ENCODE measurements around the gene LGALS12. TPM values are rescaled to one million over a fixed set of nuclear protein-coding genes. Genes with fewer than 3 reads are reported as not detected.
"Not testable (repeated sequence)": the region's sequence is repeated elsewhere in the genome, so short reads cannot be mapped to it uniquely, and the experiment has no call there.

LGALS12 gene
- total and polyA plus RNA-seq, 2 donors (not counting 1 experiment from before 2014, with no cell fraction given) = not detected

GRCh38 chr11:63549411-63549810 lies 43.5 kb downstream of the LGALS12 start:
- no peaks in the 10 kb centered on the region for H4K20me1 ChIP-seq (ENCODE audit: control insufficient read depth, extremely low read depth, insufficient read depth, low read length)
- no peak overlapping the region for H3K9ac ChIP-seq (ENCODE audit: insufficient read depth, low read length)
- H2AFZ ChIP-seq (ENCODE audit: low read length) = no peak overlapping the region
- H3K27me3 ChIP-seq (ENCODE audit: control insufficient read depth, insufficient read depth, low read length) = no peaks in the 10 kb centered on the region
- H3K4me1 ChIP-seq (ENCODE audit: control insufficient read depth, extremely low read depth, insufficient read depth, low read length) = no peaks in the 10 kb centered on the region
- no peaks in the 10 kb centered on the region for H3K9me3 ChIP-seq (ENCODE audit: control insufficient read depth, insufficient read depth, low read depth, low read length)
- H3K27ac ChIP-seq (ENCODE audit: insufficient read depth, low read length) = no peak overlapping the region
- TF ChIP-seq CTCF (conservative IDR thresholded peaks at IDR 0.05 in 1 of 2, IDR thresholded peaks at IDR 0.05 in 1 of 2; ENCODE audit: low read depth in 1 of 2, low read length in 2 of 2) = no peak
- TF ChIP-seq EZH2 (IDR thresholded peaks at IDR 0.05; ENCODE audit: low read length, missing control alignments) = no peak
- no peak overlapping the region for H3K4me3 ChIP-seq (replicated peaks in 1 of 4; ENCODE audit: control extremely low read depth in 1 of 4, insufficient read depth in 1 of 4, low read depth in 3 of 4, low read length in 4 of 4)
- no peaks in the 10 kb centered on the region for H3K79me2 ChIP-seq (ENCODE audit: control insufficient read depth, insufficient read depth, low read length)
- H3K36me3 ChIP-seq (ENCODE audit: control insufficient read depth, insufficient read depth, low read length) = no peaks in the 10 kb centered on the region
- no peak for DNase-seq (ENCODE audit: low read depth in 2 of 2)
- no peak overlapping the region for H3K4me2 ChIP-seq (ENCODE audit: extremely low read depth, insufficient read depth, low read length)

GRCh38 chr11:63550156-63550700 lies 44.3 kb downstream of the LGALS12 start:
- not testable (repeated sequence) for H3K9ac ChIP-seq (ENCODE audit: insufficient read depth, low read length); H3K9me3 ChIP-seq (ENCODE audit: control insufficient read depth, insufficient read depth, low read depth, low read length); H3K4me1 ChIP-seq (ENCODE audit: control insufficient read depth, extremely low read depth, insufficient read depth, low read length); H2AFZ ChIP-seq (ENCODE audit: low read length); H3K4me2 ChIP-seq (ENCODE audit: extremely low read depth, insufficient read depth, low read length); H4K20me1 ChIP-seq (ENCODE audit: control insufficient read depth, extremely low read depth, insufficient read depth, low read length); DNase-seq (ENCODE audit: low read depth in 2 of 2); H3K4me3 ChIP-seq (replicated peaks in 1 of 4; ENCODE audit: control extremely low read depth in 1 of 4, insufficient read depth in 1 of 4, low read depth in 3 of 4, low read length in 4 of 4); H3K27ac ChIP-seq (ENCODE audit: insufficient read depth, low read length); H3K79me2 ChIP-seq (ENCODE audit: control insufficient read depth, insufficient read depth, low read length); H3K36me3 ChIP-seq (ENCODE audit: control insufficient read depth, insufficient read depth, low read length); H3K27me3 ChIP-seq (ENCODE audit: control insufficient read depth, insufficient read depth, low read length)

- Histone ChIP-seq H4K20me1 (ENCODE audit: control insufficient read depth, extremely low read depth, insufficient read depth, low read length) (no peaks in the 10 kb centered on the region), H3K36me3 (ENCODE audit: control insufficient read depth, insufficient read depth, low read length) (no peaks in the 10 kb centered on the region), H3K9me3 (ENCODE audit: control insufficient read depth, insufficient read depth, low read depth, low read length) (no peaks in the 10 kb centered on the region), H3K9ac (ENCODE audit: insufficient read depth, low read length) (no peak overlapping the region), H3K27ac (ENCODE audit: insufficient read depth, low read length) (no peak overlapping the region), H3K4me3 (replicated peaks in 1 of 4; ENCODE audit: control extremely low read depth in 1 of 4, insufficient read depth in 1 of 4, low read depth in 3 of 4, low read length in 4 of 4) (no peak overlapping the region), H3K79me2 (ENCODE audit: control insufficient read depth, insufficient read depth, low read length) (no peaks in the 10 kb centered on the region), H3K4me2 (ENCODE audit: extremely low read depth, insufficient read depth, low read length) (no peak overlapping the region), H2AFZ (ENCODE audit: low read length) (no peak overlapping the region), H3K27me3 (ENCODE audit: control insufficient read depth, insufficient read depth, low read length) (no peaks in the 10 kb centered on the region), H3K4me1 (ENCODE audit: control insufficient read depth, extremely low read depth, insufficient read depth, low read length) (no peaks in the 10 kb centered on the region)
- no peak for TF ChIP-seq EZH2 (IDR thresholded peaks at IDR 0.05; ENCODE audit: low read length, missing control alignments)
- TF ChIP-seq CTCF (conservative IDR thresholded peaks at IDR 0.05 in 1 of 2, IDR thresholded peaks at IDR 0.05 in 1 of 2; ENCODE audit: low read depth in 1 of 2, low read length in 2 of 2) = no peak
- peak in 1 of 2 donors; percentile 8 for DNase-seq (ENCODE audit: low read depth in 2 of 2)
Observed at GRCh38 chr11:63551091-63551888, 45.4 kb downstream of the LGALS12 start.

Data from fibroblast of lung (primary cell).